Dermis blood vessel endothelial cell (primary cell): ENCODE data around the gene DLG2. TPM values are rescaled to one million over a fixed set of nuclear protein-coding genes. Genes with fewer than 3 reads are reported as not detected.
"Not testable (repeated sequence)": the region's sequence is repeated elsewhere in the genome, so short reads cannot be mapped to it uniquely, and the experiment has no call there.

Experiments used
- DNase-seq: peaks from one replicate; pipeline ENCODE4 v3.0.0; 2010
- total RNA-seq: library from RNA; depleted of rRNA; stranded (reverse); fragments of >200 nt; gene quantifications from 2 replicates; pipeline ENCODE4 v1.2.3, GENCODE V29; 2014

The DLG2 gene
- 0.17 and 0.51 TPM in 2 replicates for total RNA-seq

GRCh38 chr11:85627332-85627997 is at the start of gene DLG2:
Gene DLG2 (minus strand): TSS chr11:85627344.
- peak; percentile 23 for DNase-seq

- no peak for DNase-seq
These were observed 46.2 kb upstream of the DLG2 start for GRCh38 chr11:85673393-85673792.

- DNase-seq = no peak
These were observed 45.2 kb upstream of the DLG2 start for GRCh38 chr11:85672105-85672902.

GRCh38 chr11:85670949-85671663 is 44.0 kb upstream of the DLG2 start:
- DNase-seq = not testable (repeated sequence)

- no peak for DNase-seq
These were observed 41.0 kb upstream of the DLG2 start for GRCh38 chr11:85668157-85668556.

GRCh38 chr11:85666687-85667086 is 39.5 kb upstream of the DLG2 start:
- no peak for DNase-seq

- no peak for DNase-seq
These were observed 38.6 kb upstream of the DLG2 start for GRCh38 chr11:85665733-85666132.

- DNase-seq = peak; percentile 96
These were observed 37.7 kb upstream of the DLG2 start, which contains the start of gene CREBZF for GRCh38 chr11:85664615-85665481. Gene CREBZF (minus strand): TSS chr11:85665129. CDS start chr11:85664875, 254 bp downstream.

GRCh38 chr11:85663753-85664614 is 36.8 kb upstream of the DLG2 start:
- peak; percentile 70 for DNase-seq

GRCh38 chr11:85663080-85663752 is 36.1 kb upstream of the DLG2 start:
- DNase-seq = peak; percentile 21

- DNase-seq = no peak
These were observed 35.0 kb upstream of the DLG2 start for GRCh38 chr11:85661972-85662664.

- no peak for DNase-seq
These were observed 31.0 kb upstream of the DLG2 start for GRCh38 chr11:85658180-85658579.

- DNase-seq = no peak
These were observed 29.6 kb upstream of the DLG2 start for GRCh38 chr11:85656777-85657176.

- not testable (repeated sequence) for DNase-seq
These were observed 27.2 kb upstream of the DLG2 start for GRCh38 chr11:85654343-85654742.

- DNase-seq = no peak
These were observed 25.8 kb upstream of the DLG2 start for GRCh38 chr11:85652786-85653447.

GRCh38 chr11:85651118-85651517 is 24.0 kb upstream of the DLG2 start:
- no peak for DNase-seq

GRCh38 chr11:85647604-85648299 is 20.6 kb upstream of the DLG2 start, which contains the start of gene TMEM126A:
Gene TMEM126A (plus strand): TSS chr11:85647967. CDS start chr11:85650256, 2,289 bp downstream.
- peak; percentile 87 for DNase-seq

- DNase-seq = no peak
These were observed 19.9 kb upstream of the DLG2 start for GRCh38 chr11:85647078-85647477.

GRCh38 chr11:85643191-85643614 is 16.1 kb upstream of the DLG2 start:
- DNase-seq = no peak
